Measurements from ENCODE around the gene SLC35G6.

Gene SLC35G6

DNA sequence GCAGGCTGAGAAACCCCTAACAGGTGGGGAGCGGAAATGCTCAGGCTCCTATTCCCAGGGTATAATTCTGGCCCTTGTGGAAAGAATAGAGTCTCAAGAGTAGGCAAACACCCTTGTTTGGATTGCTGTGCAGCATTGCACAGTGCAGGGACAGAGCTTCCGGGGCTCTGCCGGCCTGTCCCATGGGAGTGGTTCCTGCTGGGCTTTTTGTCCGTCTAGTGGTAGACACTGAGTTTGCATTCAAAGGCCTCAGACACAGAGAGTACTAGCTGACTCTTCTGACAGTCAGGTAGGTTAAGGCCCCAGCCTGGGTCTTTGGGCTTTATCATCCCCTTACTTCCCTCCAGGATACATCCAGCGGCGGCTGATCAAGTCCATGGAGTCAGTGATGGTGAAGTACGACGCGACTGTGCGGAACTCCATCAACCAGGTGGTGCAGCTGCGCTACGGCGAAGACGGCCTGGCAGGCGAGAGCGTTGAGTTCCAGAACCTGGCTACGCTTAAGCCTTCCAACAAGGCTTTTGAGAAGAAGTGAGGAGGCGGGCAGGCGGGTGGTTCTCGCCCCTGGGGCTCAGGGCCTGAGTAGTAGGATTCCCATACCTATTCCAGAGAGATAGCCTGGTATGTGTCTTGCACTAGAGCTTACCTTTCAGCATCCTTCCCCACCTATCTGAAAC is 21.1 kb downstream of the SLC35G6 start:
- Histone ChIP-seq H3K4me3 (ENCODE audit: low read depth in 1 of 5, low read length in 5 of 5) (no peak overlapping the region), H3K27ac (ENCODE audit: low read depth, low read length) (no peak overlapping the region), H3K9me3 (ENCODE audit: control insufficient read depth in 5 of 5, low read length in 5 of 5) (no peaks in the 10 kb centered on the region), H3K4me1 (ENCODE audit: control insufficient read depth in 5 of 5, insufficient read depth in 5 of 5, low read length in 5 of 5) (peaks cover 0 to 8% (median 0%) of the 10 kb centered on the region in 5 donors), H3K9ac (ENCODE audit: low read length in 5 of 5) (no peak overlapping the region), H3K27me3 (ENCODE audit: control insufficient read depth in 5 of 5, insufficient read depth in 4 of 5, low read length in 5 of 5) (no peaks in the 10 kb centered on the region), H3K36me3 (ENCODE audit: control insufficient read depth in 5 of 5, insufficient read depth in 5 of 5, low read length in 5 of 5) (peaks cover 20 to 95% (median 85%) of the 10 kb centered on the region in 5 donors)

DNA sequence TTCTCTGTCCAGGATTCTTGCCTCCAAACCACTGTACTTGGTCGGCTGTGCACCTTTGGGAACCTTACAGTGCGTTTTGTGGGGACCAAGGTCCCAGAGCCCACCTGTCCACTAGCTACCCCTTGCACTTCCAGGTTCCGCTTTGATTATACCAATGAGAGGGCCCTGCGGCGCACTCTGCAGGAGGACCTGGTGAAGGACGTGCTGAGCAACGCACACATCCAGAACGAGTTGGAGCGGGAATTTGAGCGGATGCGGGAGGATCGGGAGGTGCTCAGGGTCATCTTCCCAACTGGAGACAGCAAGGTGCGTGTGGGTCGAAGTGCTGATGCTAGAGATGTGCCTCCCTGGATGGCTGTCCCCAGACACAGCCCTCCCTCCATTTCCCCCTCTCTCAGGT is 21.7 kb downstream of the SLC35G6 start:
- Histone ChIP-seq H3K9me3 (ENCODE audit: control insufficient read depth in 5 of 5, low read length in 5 of 5) (no peaks in the 10 kb centered on the region), H3K4me1 (ENCODE audit: control insufficient read depth in 5 of 5, insufficient read depth in 5 of 5, low read length in 5 of 5) (peaks cover 0 to 1% (median 0%) of the 10 kb centered on the region in 5 donors), H3K36me3 (ENCODE audit: control insufficient read depth in 5 of 5, insufficient read depth in 5 of 5, low read length in 5 of 5) (peaks cover 20 to 94% (median 82%) of the 10 kb centered on the region in 5 donors), H3K4me3 (ENCODE audit: low read depth in 1 of 5, low read length in 5 of 5) (no peak overlapping the region), H3K27me3 (ENCODE audit: control insufficient read depth in 5 of 5, insufficient read depth in 4 of 5, low read length in 5 of 5) (no peaks in the 10 kb centered on the region), H3K9ac (ENCODE audit: low read length in 5 of 5) (no peak overlapping the region), H3K27ac (ENCODE audit: low read depth, low read length) (no peak overlapping the region)

DNA sequence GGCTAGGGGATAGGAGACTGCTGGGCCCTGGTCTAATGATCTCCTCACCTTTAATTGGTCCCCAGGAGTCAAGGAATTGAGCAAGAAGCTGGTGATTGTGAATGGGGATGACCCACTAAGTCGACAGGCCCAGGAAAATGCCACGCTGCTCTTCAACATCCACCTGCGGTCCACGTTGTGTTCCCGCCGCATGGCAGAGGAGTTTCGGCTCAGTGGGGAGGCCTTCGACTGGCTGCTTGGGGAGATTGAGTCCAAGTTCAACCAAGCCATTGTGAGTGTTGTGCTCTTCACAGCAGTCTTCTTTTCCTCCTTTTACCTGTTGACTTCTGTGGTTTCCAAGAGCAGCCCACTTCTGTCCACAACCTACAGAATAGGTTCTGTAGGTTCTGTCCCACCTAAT is 22.3 kb downstream of the SLC35G6 start:
- Histone ChIP-seq H3K27ac (ENCODE audit: low read depth, low read length) (no peak overlapping the region), H3K36me3 (ENCODE audit: control insufficient read depth in 5 of 5, insufficient read depth in 5 of 5, low read length in 5 of 5) (peaks cover 17 to 94% (median 83%) of the 10 kb centered on the region in 5 donors), H3K9ac (ENCODE audit: low read length in 5 of 5) (no peak overlapping the region), H3K27me3 (ENCODE audit: control insufficient read depth in 5 of 5, insufficient read depth in 4 of 5, low read length in 5 of 5) (no peaks in the 10 kb centered on the region), H3K9me3 (ENCODE audit: control insufficient read depth in 5 of 5, low read length in 5 of 5) (no peaks in the 10 kb centered on the region), H3K4me1 (ENCODE audit: control insufficient read depth in 5 of 5, insufficient read depth in 5 of 5, low read length in 5 of 5) (no peaks in the 10 kb centered on the region), H3K4me3 (ENCODE audit: low read depth in 1 of 5, low read length in 5 of 5) (no peak overlapping the region)

DNA sequence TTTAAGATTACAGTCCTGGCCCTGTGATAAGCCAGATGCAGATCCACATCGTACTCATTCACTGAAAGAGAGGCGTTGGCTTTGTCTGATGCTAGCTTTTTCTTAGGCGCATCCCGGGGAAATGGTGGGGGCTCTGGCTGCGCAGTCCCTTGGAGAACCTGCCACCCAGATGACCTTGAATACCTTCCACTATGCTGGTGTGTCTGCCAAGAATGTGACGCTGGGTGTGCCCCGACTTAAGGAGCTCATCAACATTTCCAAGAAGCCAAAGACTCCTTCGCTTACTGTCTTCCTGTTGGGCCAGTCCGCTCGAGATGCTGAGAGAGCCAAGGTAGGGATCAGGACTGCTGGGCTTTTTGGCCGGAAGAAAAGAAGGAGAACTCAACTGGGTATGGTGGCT is 26.9 kb downstream of the SLC35G6 start:
- no peak overlapping the region for H3K4me3 ChIP-seq (ENCODE audit: low read depth in 1 of 5, low read length in 5 of 5)
- H3K9ac ChIP-seq (ENCODE audit: low read length in 5 of 5): no peak overlapping the region
- no peak overlapping the region for H3K27ac ChIP-seq (ENCODE audit: low read depth, low read length)
- H3K27me3 ChIP-seq (ENCODE audit: control insufficient read depth in 5 of 5, insufficient read depth in 4 of 5, low read length in 5 of 5): no peaks in the 10 kb centered on the region
- H3K4me1 ChIP-seq (ENCODE audit: control insufficient read depth in 5 of 5, insufficient read depth in 5 of 5, low read length in 5 of 5): no peaks in the 10 kb centered on the region
- peaks cover 10 to 97% (median 85%) of the 10 kb centered on the region in 5 donors for H3K36me3 ChIP-seq (ENCODE audit: control insufficient read depth in 5 of 5, insufficient read depth in 5 of 5, low read length in 5 of 5)
- no peaks in the 10 kb centered on the region for H3K9me3 ChIP-seq (ENCODE audit: control insufficient read depth in 5 of 5, low read length in 5 of 5)

DNA sequence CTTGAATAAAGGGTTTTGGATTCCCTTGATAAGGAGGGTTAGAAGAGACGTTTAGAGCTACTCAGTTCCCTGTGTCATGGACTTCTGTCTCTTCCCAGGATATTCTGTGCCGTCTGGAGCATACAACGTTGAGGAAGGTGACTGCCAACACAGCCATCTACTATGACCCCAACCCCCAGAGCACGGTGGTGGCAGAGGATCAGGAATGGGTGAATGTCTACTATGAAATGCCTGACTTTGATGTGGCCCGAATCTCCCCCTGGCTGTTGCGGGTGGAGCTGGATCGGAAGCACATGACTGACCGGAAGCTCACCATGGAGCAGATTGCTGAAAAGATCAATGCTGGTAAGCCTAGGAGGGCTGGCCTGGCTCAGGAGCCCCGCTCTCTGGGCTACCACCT is 27.6 kb downstream of the SLC35G6 start:
- H3K9ac ChIP-seq (ENCODE audit: low read length in 5 of 5): no peak overlapping the region
- H3K36me3 ChIP-seq (ENCODE audit: control insufficient read depth in 5 of 5, insufficient read depth in 5 of 5, low read length in 5 of 5): peaks cover 7 to 97% (median 85%) of the 10 kb centered on the region in 5 donors
- H3K27me3 ChIP-seq (ENCODE audit: control insufficient read depth in 5 of 5, insufficient read depth in 4 of 5, low read length in 5 of 5): no peaks in the 10 kb centered on the region
- H3K9me3 ChIP-seq (ENCODE audit: control insufficient read depth in 5 of 5, low read length in 5 of 5): no peaks in the 10 kb centered on the region
- H3K4me1 ChIP-seq (ENCODE audit: control insufficient read depth in 5 of 5, insufficient read depth in 5 of 5, low read length in 5 of 5): no peaks in the 10 kb centered on the region
- H3K4me3 ChIP-seq (ENCODE audit: low read depth in 1 of 5, low read length in 5 of 5): no peak overlapping the region
- H3K27ac ChIP-seq (ENCODE audit: low read depth, low read length): no peak overlapping the region

DNA sequence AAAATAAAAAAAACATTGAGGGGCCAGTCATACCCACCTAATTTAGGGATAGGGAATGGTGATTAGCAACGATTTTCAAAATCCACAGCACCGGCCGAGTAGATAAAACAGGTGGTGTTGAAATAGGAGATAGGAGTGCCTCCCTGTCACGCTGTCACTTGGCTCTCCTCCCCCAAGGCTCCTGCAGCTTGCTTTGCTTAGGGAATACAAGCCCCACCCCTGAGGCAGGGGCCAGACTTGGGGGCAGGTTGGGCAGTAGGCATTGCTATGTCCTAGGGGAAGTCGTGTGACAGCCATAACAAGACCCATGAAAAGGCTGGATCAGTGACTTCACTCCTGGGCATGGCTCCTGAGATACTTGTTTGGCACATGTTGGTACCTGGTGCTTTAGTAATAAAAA is 28.7 kb downstream of the SLC35G6 start:
- peaks cover 6 to 90% (median 80%) of the 10 kb centered on the region in 5 donors for H3K36me3 ChIP-seq (ENCODE audit: control insufficient read depth in 5 of 5, insufficient read depth in 5 of 5, low read length in 5 of 5)
- peaks cover 0 to 2% (median 1%) of the 10 kb centered on the region in 5 donors for H3K4me1 ChIP-seq (ENCODE audit: control insufficient read depth in 5 of 5, insufficient read depth in 5 of 5, low read length in 5 of 5)
- H3K9ac ChIP-seq (ENCODE audit: low read length in 5 of 5): no peak overlapping the region
- no peak overlapping the region for H3K27ac ChIP-seq (ENCODE audit: low read depth, low read length)
- no peaks in the 10 kb centered on the region for H3K9me3 ChIP-seq (ENCODE audit: control insufficient read depth in 5 of 5, low read length in 5 of 5)
- no peaks in the 10 kb centered on the region for H3K27me3 ChIP-seq (ENCODE audit: control insufficient read depth in 5 of 5, insufficient read depth in 4 of 5, low read length in 5 of 5)
- H3K4me3 ChIP-seq (ENCODE audit: low read depth in 1 of 5, low read length in 5 of 5): no peak overlapping the region

DNA sequence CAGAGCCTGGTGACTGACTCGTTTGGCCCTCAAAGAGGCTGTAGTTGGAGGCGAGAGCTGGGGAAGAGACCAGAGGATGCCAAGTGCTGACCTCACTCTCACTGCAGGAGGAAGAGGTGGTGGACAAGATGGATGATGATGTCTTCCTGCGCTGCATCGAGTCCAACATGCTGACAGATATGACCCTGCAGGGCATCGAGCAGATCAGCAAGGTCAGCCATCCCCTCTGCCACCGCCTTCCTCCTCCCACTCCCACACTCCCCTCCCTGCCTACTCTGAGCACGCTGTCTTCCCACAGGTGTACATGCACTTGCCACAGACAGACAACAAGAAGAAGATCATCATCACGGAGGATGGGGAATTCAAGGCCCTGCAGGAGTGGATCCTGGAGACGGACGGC is 29.9 kb downstream of the SLC35G6 start:
- peaks cover 0 to 80% (median 78%) of the 10 kb centered on the region in 5 donors for H3K36me3 ChIP-seq (ENCODE audit: control insufficient read depth in 5 of 5, insufficient read depth in 5 of 5, low read length in 5 of 5)
- H3K9me3 ChIP-seq (ENCODE audit: control insufficient read depth in 5 of 5, low read length in 5 of 5): no peaks in the 10 kb centered on the region
- H3K4me3 ChIP-seq (ENCODE audit: low read depth in 1 of 5, low read length in 5 of 5): no peak overlapping the region
- H3K9ac ChIP-seq (ENCODE audit: low read length in 5 of 5): no peak overlapping the region
- H3K4me1 ChIP-seq (ENCODE audit: control insufficient read depth in 5 of 5, insufficient read depth in 5 of 5, low read length in 5 of 5): peaks cover 0 to 11% (median 6%) of the 10 kb centered on the region in 5 donors
- H3K27ac ChIP-seq (ENCODE audit: low read depth, low read length): no peak overlapping the region
- H3K27me3 ChIP-seq (ENCODE audit: control insufficient read depth in 5 of 5, insufficient read depth in 4 of 5, low read length in 5 of 5): no peaks in the 10 kb centered on the region

DNA sequence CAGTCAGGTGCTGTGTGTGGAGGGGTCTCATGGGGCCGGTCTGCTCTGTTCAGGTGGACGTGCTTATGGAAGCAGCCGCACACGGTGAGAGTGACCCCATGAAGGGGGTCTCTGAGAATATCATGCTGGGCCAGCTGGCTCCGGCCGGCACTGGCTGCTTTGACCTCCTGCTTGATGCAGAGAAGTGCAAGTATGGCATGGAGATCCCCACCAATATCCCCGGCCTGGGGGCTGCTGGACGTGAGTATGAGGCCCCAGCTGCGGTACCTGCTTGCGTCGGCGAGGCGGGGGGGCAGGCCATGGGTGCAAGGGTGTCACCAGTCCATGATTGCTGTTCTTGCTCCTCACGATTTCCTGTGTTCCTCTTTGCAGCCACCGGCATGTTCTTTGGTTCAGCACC is 30.9 kb downstream of the SLC35G6 start:
- H3K27me3 ChIP-seq (ENCODE audit: control insufficient read depth in 5 of 5, insufficient read depth in 4 of 5, low read length in 5 of 5): no peaks in the 10 kb centered on the region
- H3K9ac ChIP-seq (ENCODE audit: low read length in 5 of 5): no peak overlapping the region
- peaks cover 0 to 71% (median 69%) of the 10 kb centered on the region in 5 donors for H3K36me3 ChIP-seq (ENCODE audit: control insufficient read depth in 5 of 5, insufficient read depth in 5 of 5, low read length in 5 of 5)
- H3K27ac ChIP-seq (ENCODE audit: low read depth, low read length): no peak overlapping the region
- H3K4me1 ChIP-seq (ENCODE audit: control insufficient read depth in 5 of 5, insufficient read depth in 5 of 5, low read length in 5 of 5): peaks cover 0 to 12% (median 6%) of the 10 kb centered on the region in 5 donors
- no peaks in the 10 kb centered on the region for H3K9me3 ChIP-seq (ENCODE audit: control insufficient read depth in 5 of 5, low read length in 5 of 5)
- H3K4me3 ChIP-seq (ENCODE audit: low read depth in 1 of 5, low read length in 5 of 5): no peak overlapping the region

DNA sequence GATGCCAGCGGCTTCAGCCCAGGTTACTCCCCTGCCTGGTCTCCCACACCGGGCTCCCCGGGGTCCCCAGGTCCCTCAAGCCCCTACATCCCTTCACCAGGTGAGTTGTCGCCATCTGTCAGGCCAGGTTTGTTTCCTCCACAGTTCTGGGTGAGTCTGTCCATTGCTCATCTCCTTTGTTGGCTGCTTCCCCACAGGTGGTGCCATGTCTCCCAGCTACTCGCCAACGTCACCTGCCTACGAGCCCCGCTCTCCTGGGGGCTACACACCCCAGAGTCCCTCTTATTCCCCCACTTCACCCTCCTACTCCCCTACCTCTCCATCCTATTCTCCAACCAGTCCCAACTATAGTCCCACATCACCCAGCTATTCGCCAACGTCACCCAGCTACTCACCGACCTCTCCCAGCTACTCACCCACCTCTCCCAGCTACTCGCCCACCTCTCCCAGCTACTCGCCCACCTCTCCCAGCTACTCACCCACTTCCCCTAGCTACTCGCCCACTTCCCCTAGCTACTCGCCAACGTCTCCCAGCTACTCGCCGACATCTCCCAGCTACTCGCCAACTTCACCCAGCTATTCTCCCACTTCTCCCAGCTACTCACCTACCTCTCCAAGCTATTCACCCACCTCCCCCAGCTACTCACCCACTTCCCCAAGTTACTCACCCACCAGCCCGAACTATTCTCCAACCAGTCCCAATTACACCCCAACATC is 31.7 kb downstream of the SLC35G6 start:
- H3K9me3 ChIP-seq (ENCODE audit: control insufficient read depth in 5 of 5, low read length in 5 of 5): no peaks in the 10 kb centered on the region
- peaks cover 0 to 12% (median 6%) of the 10 kb centered on the region in 5 donors for H3K4me1 ChIP-seq (ENCODE audit: control insufficient read depth in 5 of 5, insufficient read depth in 5 of 5, low read length in 5 of 5)
- no peaks in the 10 kb centered on the region for H3K27me3 ChIP-seq (ENCODE audit: control insufficient read depth in 5 of 5, insufficient read depth in 4 of 5, low read length in 5 of 5)
- peaks cover 0 to 68% (median 62%) of the 10 kb centered on the region in 5 donors for H3K36me3 ChIP-seq (ENCODE audit: control insufficient read depth in 5 of 5, insufficient read depth in 5 of 5, low read length in 5 of 5)
- H3K4me3 ChIP-seq (ENCODE audit: low read depth in 1 of 5, low read length in 5 of 5): no peak overlapping the region
- H3K27ac ChIP-seq (ENCODE audit: low read depth, low read length): no peak overlapping the region
- no peak overlapping the region for H3K9ac ChIP-seq (ENCODE audit: low read length in 5 of 5)

DNA sequence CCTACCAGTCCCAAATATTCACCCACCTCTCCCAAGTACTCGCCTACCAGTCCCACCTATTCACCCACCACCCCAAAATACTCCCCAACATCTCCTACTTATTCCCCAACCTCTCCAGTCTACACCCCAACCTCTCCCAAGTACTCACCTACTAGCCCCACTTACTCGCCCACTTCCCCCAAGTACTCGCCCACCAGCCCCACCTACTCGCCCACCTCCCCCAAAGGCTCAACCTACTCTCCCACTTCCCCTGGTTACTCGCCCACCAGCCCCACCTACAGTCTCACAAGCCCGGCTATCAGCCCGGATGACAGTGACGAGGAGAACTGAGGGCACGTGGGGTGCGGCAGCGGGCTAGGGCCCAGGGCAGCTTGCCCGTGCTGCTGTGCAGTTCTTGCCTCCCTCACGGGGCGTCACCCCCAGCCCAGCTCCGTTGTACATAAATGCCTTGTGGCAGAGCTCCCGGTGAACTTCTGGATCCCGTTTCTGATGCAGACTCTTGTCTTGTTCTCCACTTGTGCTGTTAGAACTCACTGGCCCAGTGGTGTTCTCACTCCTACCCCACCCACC is 32.7 kb downstream of the SLC35G6 start:
- Histone ChIP-seq H3K27me3 (ENCODE audit: control insufficient read depth in 5 of 5, insufficient read depth in 4 of 5, low read length in 5 of 5) (no peaks in the 10 kb centered on the region), H3K36me3 (ENCODE audit: control insufficient read depth in 5 of 5, insufficient read depth in 5 of 5, low read length in 5 of 5) (peaks cover 0 to 59% (median 53%) of the 10 kb centered on the region in 5 donors), H3K4me3 (ENCODE audit: low read depth in 1 of 5, low read length in 5 of 5) (no peak overlapping the region), H3K4me1 (ENCODE audit: control insufficient read depth in 5 of 5, insufficient read depth in 5 of 5, low read length in 5 of 5) (peaks cover 0 to 12% (median 6%) of the 10 kb centered on the region in 5 donors), H3K9me3 (ENCODE audit: control insufficient read depth in 5 of 5, low read length in 5 of 5) (no peaks in the 10 kb centered on the region), H3K9ac (ENCODE audit: low read length in 5 of 5) (no peak overlapping the region), H3K27ac (ENCODE audit: low read depth, low read length) (no peak overlapping the region)

All from subcutaneous abdominal adipose tissue (tissue), 5 donors.